IMR-90 (cell line): ENCODE results near the gene CD2AP. TPM values are rescaled to one million over a fixed set of nuclear protein-coding genes. Genes with fewer than 3 reads are reported as not detected.

Experiments
- ATAC-seq: fragments of 200-7000 bp; cut with Tn5 transposase; 2 replicates; pipeline ENCODE4 v1.9.1; 2020; ENCODE audit warnings: low read depth, mild to moderate bottlenecking, moderate library complexity
- BruUV-seq: library from RNA; stranded (reverse); fragments of 400-500 nt; replicated peaks from 2 replicates; lab custom pipeline; 2021; lab: Mats Ljungman, UMichigan
- CTCF ChIA-PET: fragments of 300-600 bp; formaldehyde crosslinking; extraction: SDS; loops from one replicate; lab custom pipeline; 2021; ENCODE audit warnings: antibody characterized with exemption; lab: Yijun Ruan, JAX
- POLR2A ChIA-PET: fragments of 300-600 bp; sonication (Branson Sonifier 250); formaldehyde crosslinking; loops from one replicate; lab custom pipeline; 2022; ENCODE audit warnings: antibody characterized with exemption; ENCODE audit not compliant: unreplicated experiment; lab: Charles Lee
- DNase-seq: peaks from one replicate; pipeline ENCODE4 v3.0.0; 2013
- H2AFZ ChIP-seq: replicated peaks from 2 replicates; pipeline ENCODE3; 2013; ENCODE audit warnings: low read length, mild to moderate bottlenecking; ENCODE audit not compliant: poor library complexity
- H2AK5ac ChIP-seq: 2 replicates; pipeline ENCODE4 v1.6.1; 2013; ENCODE audit warnings: low read depth, low read length, inconsistent platforms
- H2AK9ac ChIP-seq: replicated peaks from 2 replicates; pipeline ENCODE3; 2013; ENCODE audit warnings: mild to moderate bottlenecking, low read depth, low read length, moderate library complexity; ENCODE audit not compliant: poor library complexity
- H2BK120ac ChIP-seq: 2 replicates; pipeline ENCODE4 v1.6.1; 2013; ENCODE audit warnings: low read depth, low read length, inconsistent platforms
- H2BK15ac ChIP-seq: 3 replicates; pipeline ENCODE4 v1.6.1; 2013; ENCODE audit warnings: low read depth, low read length, inconsistent platforms
- H2BK20ac ChIP-seq: 2 replicates; pipeline ENCODE4 v1.6.1; 2013; ENCODE audit warnings: low read depth, mild to moderate bottlenecking, inconsistent platforms, low read length, moderate library complexity
- H2BK5ac ChIP-seq: 2 replicates; pipeline ENCODE4 v1.6.1; 2013; ENCODE audit warnings: mild to moderate bottlenecking, low read depth, low read length, inconsistent platforms; ENCODE audit not compliant: poor library complexity, severe bottlenecking
- H3K14ac ChIP-seq: replicated peaks from 2 replicates; pipeline ENCODE4 v1.6.1; 2013; ENCODE audit warnings: low read depth, low read length, inconsistent platforms
- H3K18ac ChIP-seq: 2 replicates; pipeline ENCODE4 v1.6.1; 2013; ENCODE audit warnings: low read depth, low read length, control low read depth
- H3K23ac ChIP-seq: 2 replicates; pipeline ENCODE4 v1.6.1; 2013; ENCODE audit warnings: low read depth, low read length, inconsistent platforms
- H3K27ac ChIP-seq: 2 replicates; pipeline ENCODE4 v1.5.1; 2013; ENCODE audit warnings: mild to moderate bottlenecking, control low read depth, low read length; ENCODE audit not compliant: insufficient read depth
- H3K27me3 ChIP-seq: 2 replicates; pipeline ENCODE4 v1.6.1; 2013; ENCODE audit warnings: low read length; ENCODE audit not compliant: control insufficient read depth, insufficient read depth
- H3K36me3 ChIP-seq: 2 replicates; pipeline ENCODE4 v1.6.1; 2013; ENCODE audit warnings: low read length, mixed read lengths; ENCODE audit not compliant: control insufficient read depth, insufficient read depth
- H3K4ac ChIP-seq: 2 replicates; pipeline ENCODE4 v1.6.1; 2013; ENCODE audit warnings: low read depth, low read length, inconsistent platforms
- H3K4me1 ChIP-seq: 2 replicates; pipeline ENCODE4 v1.6.1; 2013; ENCODE audit warnings: low read length, mixed read lengths; ENCODE audit not compliant: control insufficient read depth, insufficient read depth
- H3K4me2 ChIP-seq: 2 replicates; pipeline ENCODE4 v1.6.1; 2013; ENCODE audit warnings: low read depth, mild to moderate bottlenecking, control low read depth, low read length, moderate library complexity
- H3K4me3 ChIP-seq: 2 replicates; pipeline ENCODE4 v1.5.1; 2013; ENCODE audit warnings: low read depth, mild to moderate bottlenecking, control low read depth, low read length, moderate library complexity; ENCODE audit not compliant: insufficient read depth
- H3K56ac ChIP-seq: 2 replicates; pipeline ENCODE4 v1.6.1; 2013; ENCODE audit warnings: low read length, inconsistent platforms; ENCODE audit not compliant: insufficient read depth; ENCODE audit errors: extremely low read depth
- H3K79me1 ChIP-seq, 2 experiments: 2 replicates each; pipeline ENCODE4 v1.6.1; 2013; ENCODE audit warnings: low read length in 2 of 2, inconsistent platforms in 1 of 2, low read depth in 1 of 2
- H3K9ac ChIP-seq: 2 replicates; pipeline ENCODE4 v1.6.1; 2013; ENCODE audit warnings: low read depth, low read length, control low read depth
- H3K9me1 ChIP-seq: 2 replicates; pipeline ENCODE4 v1.6.1; 2013; ENCODE audit warnings: low read length, inconsistent platforms; ENCODE audit not compliant: insufficient read depth
- H3K9me3 ChIP-seq: 2 replicates; pipeline ENCODE4 v1.6.1; 2013; ENCODE audit warnings: low read length; ENCODE audit not compliant: control insufficient read depth, insufficient read depth
- H4K20me1 ChIP-seq: 2 replicates; pipeline ENCODE4 v1.6.1; 2013; ENCODE audit warnings: low read length, inconsistent platforms; ENCODE audit not compliant: insufficient read depth
- H4K5ac ChIP-seq: 2 replicates; pipeline ENCODE4 v1.6.1; 2013; ENCODE audit warnings: mild to moderate bottlenecking, low read depth, low read length, control low read depth
- H4K8ac ChIP-seq, 2 experiments: 2 replicates each; pipeline ENCODE4 v1.6.1; 2013; ENCODE audit warnings: low read depth in 2 of 2, low read length in 2 of 2, control low read depth in 1 of 2, inconsistent platforms in 1 of 2
- H4K91ac ChIP-seq: 2 replicates; pipeline ENCODE4 v1.6.1; 2013; ENCODE audit warnings: low read depth, low read length, inconsistent platforms; ENCODE audit not compliant: insufficient read depth
- BHLHE40 ChIP-seq: fragments of 150-350 bp; IDR thresholded peaks from 2 replicates; pipeline ENCODE4 v1.6.1; 2016; ENCODE audit warnings: mild to moderate bottlenecking, low read depth, low read length
- CEBPB ChIP-seq: IDR thresholded peaks from 2 replicates; pipeline ENCODE4 v1.6.1; 2012; ENCODE audit warnings: low read depth, low read length, improper control_type of control experiment
- ELK1 ChIP-seq: fragments of 150-350 bp; IDR thresholded peaks from 2 replicates; pipeline ENCODE4 v1.6.1; 2016; ENCODE audit warnings: low read depth, mild to moderate bottlenecking, low read length, moderate library complexity, borderline replicate concordance
- FOS ChIP-seq: fragments of 150-350 bp; IDR thresholded peaks from 2 replicates; pipeline ENCODE4 v1.6.1; 2016; ENCODE audit warnings: low read depth, low read length
- MAFK ChIP-seq: IDR thresholded peaks from 2 replicates; pipeline ENCODE4 v1.6.1; 2012; ENCODE audit warnings: low read depth, low read length, improper control_type of control experiment
- MXI1 ChIP-seq: IDR thresholded peaks from 2 replicates; pipeline ENCODE4 v1.6.1; 2012; ENCODE audit warnings: low read depth, mild to moderate bottlenecking, low read length, moderate library complexity, borderline replicate concordance
- POLR2A ChIP-seq: IDR thresholded peaks from 2 replicates; pipeline ENCODE4 v1.6.1; 2012; ENCODE audit warnings: mild to moderate bottlenecking, low read depth, low read length
- RCOR1 ChIP-seq: IDR thresholded peaks from 2 replicates; pipeline ENCODE4 v1.6.1; 2012; ENCODE audit warnings: mild to moderate bottlenecking, low read length, improper control_type of control experiment; ENCODE audit not compliant: insufficient replicate concordance
- RFX5 ChIP-seq: IDR thresholded peaks from 2 replicates; pipeline ENCODE4 v1.8.0; 2012; ENCODE audit warnings: low read depth, mild to moderate bottlenecking, low read length, moderate library complexity
- SMC3 ChIP-seq: fragments of 150-350 bp; IDR thresholded peaks from 2 replicates; pipeline ENCODE4 v1.6.1; 2016; ENCODE audit warnings: low read depth, mild to moderate bottlenecking, antibody characterized with exemption, low read length, moderate library complexity
- WGBS, 2 experiments: methylation state at CpG; one replicate each; pipeline versions ENCODE4 v1.1.5 to v1.1.7; 2013; ENCODE audit warnings: missing lambda C conversion rate in 2 of 2; ENCODE audit not compliant: insufficient read length in 1 of 2; ENCODE audit errors: extremely low coverage in 2 of 2; 5-methylcytosine and 5-hydroxymethylcytosine counted together
- dilution Hi-C: fragments of 300-500 bp; cut with HindIII; formaldehyde crosslinking; loops from one replicate; pipeline ENCODE4 v1.14.3; 2018; ENCODE audit warnings: low sequenced_read_pairs; ENCODE audit not compliant: unreplicated experiment
- in situ Hi-C: fragments of 300-500 bp; cut with MboI; formaldehyde crosslinking; loops from 3 replicates; pipeline ENCODE4 v1.14.3; 2019; ENCODE audit warnings: low sequenced_read_pairs, inconsistent platforms, mixed read lengths
- intact Hi-C: fragments of 100-400 bp; cut with micrococcal nuclease; formaldehyde crosslinking; loops from 2 replicates; pipeline ENCODE4 v1.10.0; 2022
- polyA plus RNA-seq, 3 experiments: library from polyadenylated mRNA; depleted of rRNA; stranded (reverse); fragments of >200 nt; gene quantifications; 2 replicates each; pipeline ENCODE4 v1.2.3, GENCODE V29; 2012; ENCODE audit warnings: low replicate concordance in 1 of 3
- total RNA-seq: library from RNA; depleted of rRNA; stranded (reverse); fragments of >200 nt; gene quantifications from 2 replicates; pipeline ENCODE4 v1.2.3, GENCODE V29; 2012
- TF ChIP-seq, protein P1 (sequence below): fragments of 150-350 bp; IDR thresholded peaks from 2 replicates; pipeline ENCODE4 v1.6.1; 2017; ENCODE audit warnings: mild to moderate bottlenecking, antibody characterized with exemption, low read length, low read depth
- TF ChIP-seq, protein P2 (sequence below): conservative IDR thresholded peaks from 2 replicates; pipeline ENCODE4 v1.5.1; 2012; ENCODE audit warnings: mild to moderate bottlenecking, low read depth, low read length, improper control_type of control experiment

CD2AP gene
- total and polyA plus RNA-seq, 2 of the 4 experiments (the other 2 are of a cell fraction): 5.3 to 7.5 TPM

GRCh38 chr6:47447722-47448121 lies 29.9 kb upstream of the CD2AP start:
- no peak overlapping the region for H3K4ac ChIP-seq
- no peaks in the 10 kb centered on the region for H3K36me3 ChIP-seq
- in situ Hi-C loops (no loop called here), dilution Hi-C loops (no loop called here), intact Hi-C loops (no loop called here)
- H3K9ac ChIP-seq: no peak overlapping the region
- H2AK9ac ChIP-seq: no peak overlapping the region
- no peak overlapping the region for H3K56ac ChIP-seq
- CTCF ChIA-PET: no interaction called here
- no peak overlapping the region for H4K91ac ChIP-seq
- no peak overlapping the region for H4K5ac ChIP-seq
- no peaks in the 10 kb centered on the region for H3K79me1 ChIP-seq
- H3K18ac ChIP-seq: no peak overlapping the region
- no peak overlapping the region for H3K4me3 ChIP-seq
- H4K8ac ChIP-seq: no peak overlapping the region
- no peaks in the 10 kb centered on the region for H3K9me3 ChIP-seq
- H2BK5ac ChIP-seq: no peak overlapping the region
- H3K27me3 ChIP-seq: no peaks in the 10 kb centered on the region
- no peak overlapping the region for H3K14ac ChIP-seq
- POLR2A ChIA-PET: no interaction called here
- ATAC-seq: no peak
- no peak for TF ChIP-seq RFX5
- TF ChIP-seq MXI1: no peak
- TF ChIP-seq, protein P1, sequence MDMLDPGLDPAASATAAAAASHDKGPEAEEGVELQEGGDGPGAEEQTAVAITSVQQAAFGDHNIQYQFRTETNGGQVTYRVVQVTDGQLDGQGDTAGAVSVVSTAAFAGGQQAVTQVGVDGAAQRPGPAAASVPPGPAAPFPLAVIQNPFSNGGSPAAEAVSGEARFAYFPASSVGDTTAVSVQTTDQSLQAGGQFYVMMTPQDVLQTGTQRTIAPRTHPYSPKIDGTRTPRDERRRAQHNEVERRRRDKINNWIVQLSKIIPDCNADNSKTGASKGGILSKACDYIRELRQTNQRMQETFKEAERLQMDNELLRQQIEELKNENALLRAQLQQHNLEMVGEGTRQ: no peak
- no peak for TF ChIP-seq POLR2A
- no peak for TF ChIP-seq ELK1
- TF ChIP-seq CEBPB: no peak
- TF ChIP-seq BHLHE40: no peak
- TF ChIP-seq MAFK: no peak
- no peak for TF ChIP-seq SMC3
- TF ChIP-seq FOS: no peak
- TF ChIP-seq, protein P2, sequence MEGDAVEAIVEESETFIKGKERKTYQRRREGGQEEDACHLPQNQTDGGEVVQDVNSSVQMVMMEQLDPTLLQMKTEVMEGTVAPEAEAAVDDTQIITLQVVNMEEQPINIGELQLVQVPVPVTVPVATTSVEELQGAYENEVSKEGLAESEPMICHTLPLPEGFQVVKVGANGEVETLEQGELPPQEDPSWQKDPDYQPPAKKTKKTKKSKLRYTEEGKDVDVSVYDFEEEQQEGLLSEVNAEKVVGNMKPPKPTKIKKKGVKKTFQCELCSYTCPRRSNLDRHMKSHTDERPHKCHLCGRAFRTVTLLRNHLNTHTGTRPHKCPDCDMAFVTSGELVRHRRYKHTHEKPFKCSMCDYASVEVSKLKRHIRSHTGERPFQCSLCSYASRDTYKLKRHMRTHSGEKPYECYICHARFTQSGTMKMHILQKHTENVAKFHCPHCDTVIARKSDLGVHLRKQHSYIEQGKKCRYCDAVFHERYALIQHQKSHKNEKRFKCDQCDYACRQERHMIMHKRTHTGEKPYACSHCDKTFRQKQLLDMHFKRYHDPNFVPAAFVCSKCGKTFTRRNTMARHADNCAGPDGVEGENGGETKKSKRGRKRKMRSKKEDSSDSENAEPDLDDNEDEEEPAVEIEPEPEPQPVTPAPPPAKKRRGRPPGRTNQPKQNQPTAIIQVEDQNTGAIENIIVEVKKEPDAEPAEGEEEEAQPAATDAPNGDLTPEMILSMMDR: no peak
- TF ChIP-seq RCOR1: no peak
- no peaks in the 10 kb centered on the region for H3K9me1 ChIP-seq
- H2AK5ac ChIP-seq: no peak overlapping the region
- no peaks in the 10 kb centered on the region for H3K4me1 ChIP-seq
- no peak overlapping the region for H2AFZ ChIP-seq
- H2BK15ac ChIP-seq: no peak overlapping the region
- no TSS peak for BruUV-seq
- H2BK120ac ChIP-seq: no peak overlapping the region
- WGBS, 2 experiments: no CpG with 5 or more reads among the region's 1 CpG
- no peak for DNase-seq
- no peaks in the 10 kb centered on the region for H4K20me1 ChIP-seq
- H3K4me2 ChIP-seq: no peak overlapping the region
- no peak overlapping the region for H2BK20ac ChIP-seq
- H3K27ac ChIP-seq: no peak overlapping the region
- H3K23ac ChIP-seq: no peak overlapping the region
